Mesodermal cell (in vitro differentiated cells): Measurements from ENCODE around the gene NAV2.
A peak's percentile ranks its signal among the peaks of the same experiment; 100 is the strongest.

Source experiments
- H3K27ac ChIP-seq: 2 replicates; pipeline ENCODE4 v1.7.0; 2013; ENCODE audit warnings: mild to moderate bottlenecking, low read depth, low read length, moderate library complexity; ENCODE audit not compliant: severe bottlenecking
- H3K36me3 ChIP-seq: 2 replicates; pipeline ENCODE4 v1.7.1; 2013; ENCODE audit warnings: mild to moderate bottlenecking, low read length, moderate library complexity; ENCODE audit not compliant: control insufficient read depth, insufficient read depth
- H3K4me1 ChIP-seq: one replicate; pipeline ENCODE4 v1.7.1; 2013; ENCODE audit warnings: mild to moderate bottlenecking, low read length; ENCODE audit not compliant: insufficient read depth, control insufficient read depth, poor library complexity, severe bottlenecking
- H3K4me3 ChIP-seq: 2 replicates; pipeline ENCODE4 v1.7.0; 2013; ENCODE audit warnings: low read length, control low read depth, mild to moderate bottlenecking; ENCODE audit not compliant: insufficient read depth, poor library complexity, severe bottlenecking; ENCODE audit errors: extremely low read depth
- H3K9me3 ChIP-seq: 2 replicates; pipeline ENCODE4 v1.7.1; 2013; ENCODE audit warnings: mild to moderate bottlenecking, low read length, moderate library complexity; ENCODE audit not compliant: control insufficient read depth
- WGBS, 2 experiments: methylation state at CpG; one replicate each; pipeline ENCODE4 v1.1.5; 2013; ENCODE audit warnings: missing lambda C conversion rate in 2 of 2; ENCODE audit not compliant: insufficient coverage in 2 of 2; 5-methylcytosine and 5-hydroxymethylcytosine counted together

Gene NAV2

GRCh38 chr11:19849107-19849789 lies 136.6 kb downstream of the NAV2 start:
- Histone ChIP-seq H3K9me3 (no peaks in the 10 kb centered on the region), H3K4me3 (no peak overlapping the region), H3K36me3 (no peaks in the 10 kb centered on the region), H3K27ac (no peak overlapping the region), H3K4me1 (no peaks in the 10 kb centered on the region)
- WGBS, 2 experiments: 88 to 98% methylated on average over 4 to 5 of the region's 6 CpGs

GRCh38 chr11:19849947-19850593 lies 137.4 kb downstream of the NAV2 start:
- H3K27ac ChIP-seq: no peak overlapping the region
- no peaks in the 10 kb centered on the region for H3K36me3 ChIP-seq
- 94 to 100% methylated on average over 2 to 3 of the region's 6 CpGs for WGBS, 2 experiments
- H3K4me1 ChIP-seq: no peaks in the 10 kb centered on the region
- H3K4me3 ChIP-seq: no peak overlapping the region
- H3K9me3 ChIP-seq: no peaks in the 10 kb centered on the region

- H3K27ac ChIP-seq: no peak overlapping the region
- no peaks in the 10 kb centered on the region for H3K9me3 ChIP-seq
- H3K4me1 ChIP-seq: no peaks in the 10 kb centered on the region
- WGBS, 2 experiments: 40 to 95% methylated on average over 1 to 2 of the region's 2 CpGs
- no peak overlapping the region for H3K4me3 ChIP-seq
- H3K36me3 ChIP-seq: no peaks in the 10 kb centered on the region
These were observed 139.7 kb downstream of the NAV2 start for GRCh38 chr11:19852288-19852687.

- Histone ChIP-seq H3K4me1 (no peaks in the 10 kb centered on the region), H3K36me3 (no peaks in the 10 kb centered on the region), H3K4me3 (no peak overlapping the region), H3K27ac (no peak overlapping the region), H3K9me3 (no peaks in the 10 kb centered on the region)
- 90 to 100% methylated on average over 1 to 2 of the region's 2 CpGs for WGBS, 2 experiments
These were observed 140.4 kb downstream of the NAV2 start for GRCh38 chr11:19853016-19853415.

- WGBS, 2 experiments: 86 to 89% methylated on average over 4 of the region's 4 CpGs
- Histone ChIP-seq H3K4me3 (no peak overlapping the region), H3K9me3 (no peaks in the 10 kb centered on the region), H3K27ac (no peak overlapping the region), H3K36me3 (no peaks in the 10 kb centered on the region), H3K4me1 (no peaks in the 10 kb centered on the region)
These were observed 141.3 kb downstream of the NAV2 start for GRCh38 chr11:19853920-19854319.

DNA sequence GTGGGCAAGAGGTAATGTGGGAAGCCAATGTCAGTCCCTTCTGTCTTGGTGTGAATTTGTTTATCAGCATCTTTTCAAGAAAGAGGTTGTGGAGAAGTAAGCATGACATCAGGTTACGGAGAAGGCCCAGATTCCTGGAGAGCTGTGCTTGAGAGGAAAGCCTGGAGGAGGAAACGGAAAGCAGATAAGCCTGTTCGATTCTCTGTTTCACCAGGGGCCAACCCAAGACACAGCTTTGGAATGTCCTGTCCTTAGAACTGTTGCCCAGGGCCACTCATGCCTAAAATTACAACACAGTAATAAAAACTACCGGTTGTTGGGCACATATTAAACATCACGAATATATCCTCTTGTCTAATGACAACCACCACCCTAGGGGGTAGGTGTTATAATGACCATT lies 148.5 kb downstream of the NAV2 start:
- Histone ChIP-seq H3K9me3 (no peaks in the 10 kb centered on the region), H3K4me3 (no peak overlapping the region), H3K27ac (peak overlapping the region; percentile 45), H3K4me1 (peaks cover 20% of the 10 kb centered on the region), H3K36me3 (no peaks in the 10 kb centered on the region)
- WGBS, 2 experiments: 59 to 62% methylated on average over 3 to 4 of the region's 5 CpGs

GRCh38 chr11:19862091-19862490 lies 149.5 kb downstream of the NAV2 start:
- Histone ChIP-seq H3K27ac (no peak overlapping the region), H3K9me3 (no peaks in the 10 kb centered on the region), H3K36me3 (no peaks in the 10 kb centered on the region), H3K4me3 (no peak overlapping the region), H3K4me1 (peaks cover 20% of the 10 kb centered on the region)
- WGBS, 2 experiments: 85 to 96% methylated on average over 3 to 4 of the region's 4 CpGs

- H3K36me3 ChIP-seq: no peaks in the 10 kb centered on the region
- peaks cover 29% of the 10 kb centered on the region for H3K4me1 ChIP-seq
- no peaks in the 10 kb centered on the region for H3K9me3 ChIP-seq
- H3K4me3 ChIP-seq: no peak overlapping the region
- WGBS, 2 experiments: 61 to 67% methylated on average over 5 to 6 of the region's 6 CpGs
- peak overlapping the region; percentile 86 for H3K27ac ChIP-seq
These were observed 151.8 kb downstream of the NAV2 start for GRCh38 chr11:19864141-19865140.

DNA sequence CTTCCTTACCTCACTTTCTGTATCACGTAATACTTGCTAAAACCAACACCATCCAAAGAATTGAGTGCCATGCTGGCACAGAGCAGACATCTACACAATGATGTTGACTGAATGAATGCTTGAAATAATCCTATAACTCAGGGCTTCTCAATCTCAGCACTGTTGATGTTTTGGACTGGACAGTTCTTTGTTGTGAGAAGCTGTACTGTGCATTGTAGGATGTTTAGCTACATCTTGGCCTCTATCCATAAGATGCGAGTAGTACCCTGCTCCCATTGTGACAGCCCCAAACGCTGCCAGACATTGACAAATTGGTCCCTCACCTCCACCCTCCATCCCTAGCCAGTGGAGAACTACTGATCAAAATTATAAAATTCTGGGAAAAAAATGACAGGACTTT lies 153.4 kb downstream of the NAV2 start:
- Histone ChIP-seq H3K36me3 (peaks cover 3% of the 10 kb centered on the region), H3K4me1 (peaks cover 29% of the 10 kb centered on the region), H3K27ac (no peak overlapping the region), H3K9me3 (no peaks in the 10 kb centered on the region), H3K4me3 (no peak overlapping the region)
- WGBS, 2 experiments: no CpG with 5 or more reads among the region's 3 CpGs

- H3K4me1 ChIP-seq: peaks cover 26% of the 10 kb centered on the region
- 100% methylated on average over 2 of the region's 4 CpGs; no CpG with 5 or more reads in 1 of the 2 experiments for WGBS, 2 experiments
- no peak overlapping the region for H3K27ac ChIP-seq
- H3K4me3 ChIP-seq: no peak overlapping the region
- H3K9me3 ChIP-seq: no peaks in the 10 kb centered on the region
- H3K36me3 ChIP-seq: peaks cover 3% of the 10 kb centered on the region
These were observed 153.9 kb downstream of the NAV2 start for GRCh38 chr11:19866521-19866920.
